K562 (cell line): ENCODE data around the gene PEDS1. TPM values are rescaled to one million over a fixed set of nuclear protein-coding genes. Genes with fewer than 3 reads are reported as not detected.

Experiments used
- BRF2 ChIP-seq: IDR thresholded peaks from 3 replicates; pipeline ENCODE4 v1.6.1; 2011; ENCODE audit warnings: borderline replicate concordance, mild to moderate bottlenecking; ENCODE audit not compliant: insufficient read length, insufficient read depth
- C11orf30 ChIP-seq: fragments of 450-650 bp; IDR thresholded peaks from 2 replicates; pipeline ENCODE4 v1.6.1; 2016; ENCODE audit warnings: low read depth, mild to moderate bottlenecking
- PATZ1 ChIP-seq: fragments of 250-450 bp; sonication (Bioruptor Pico); IDR thresholded peaks from 2 replicates; pipeline ENCODE4 v1.5.0; 2020; ENCODE audit warnings: mild to moderate bottlenecking, borderline replicate concordance
- PKNOX1 ChIP-seq: fragments of 450-650 bp; IDR thresholded peaks from 2 replicates; pipeline ENCODE4 v1.6.1; 2016
- RBFOX2 ChIP-seq: fragments of 200-400 bp; formaldehyde crosslinking; IDR thresholded peaks from 2 replicates; pipeline ENCODE4 v1.6.1; 2017; ENCODE audit warnings: low read depth, mild to moderate bottlenecking, low read length, moderate library complexity
- SETDB1 ChIP-seq: IDR thresholded peaks from one replicate; pipeline ENCODE4 v1.6.1; 2012; ENCODE audit warnings: low read length, control low read depth, inconsistent platforms
- SIN3A ChIP-seq, 2 experiments: fragments of 150-350 bp in 1 of 2; IDR thresholded peaks; 2 replicates each; pipeline ENCODE4 v1.6.1; 2011 to 2016; ENCODE audit warnings: borderline replicate concordance in 2 of 2, low read depth in 2 of 2, low read length in 2 of 2, mild to moderate bottlenecking in 2 of 2, moderate library complexity in 2 of 2; ENCODE audit not compliant: control insufficient read depth in 1 of 2
- TFAP4 ChIP-seq: sonication (generic); formaldehyde crosslinking; IDR thresholded peaks from 2 replicates; pipeline ENCODE4 v1.8.0; 2022; ENCODE audit warnings: missing genetic modification reagents, mild to moderate bottlenecking, moderate library complexity, borderline replicate concordance
- ZNF431 ChIP-seq: sonication (generic); formaldehyde crosslinking; IDR thresholded peaks from 2 replicates; pipeline ENCODE4 v1.8.0; 2022; ENCODE audit warnings: mild to moderate bottlenecking, missing genetic modification reagents
- ZNF695 ChIP-seq: fragments of 450-650 bp; formaldehyde crosslinking; IDR thresholded peaks from 2 replicates; pipeline ENCODE4 v1.4.0; 2020; ENCODE audit warnings: mild to moderate bottlenecking, moderate library complexity
- polyA plus RNA-seq, 8 experiments: library from polyadenylated mRNA; depleted of rRNA in 4 of 8; stranded (reverse) in 5 of 8; unstranded in 3 of 8; fragments of >200 nt; fragmentation: Nextera tagmentation in 2 of 8; fragmentation: Illumina TruSeq in 1 of 8; extraction: Ambion mirVana in 2 of 8; extraction: Trizol in 1 of 8; gene quantifications; 2 replicates each; pipeline versions ENCODE4 v1.2.1 to v1.2.3, GENCODE V29; 2011 to 2014; ENCODE audit warnings: inconsistent platforms in 1 of 8, missing spikeins in 1 of 8
- total RNA-seq, 7 experiments: library from RNA; depleted of rRNA in 6 of 7; stranded (reverse); fragments of >200 nt in 6 of 7; fragmentation: Illumina TruSeq in 2 of 7; extraction: Trizol in 2 of 7; gene quantifications; 2 replicates each; pipeline versions ENCODE4 v1.2.1 to v1.2.3, GENCODE V29; 2011 to 2021; ENCODE audit warnings: low replicate concordance in 1 of 7

The PEDS1 gene
- total and polyA plus RNA-seq, 9 of the 15 experiments (the other 6 are each of a cell fraction or from before 2014, with no cell fraction given) = 2.9 to 38.5 (median 24.2) TPM

- TF ChIP-seq PATZ1 (CRISPR knock-in tag) = no peak
- peak; percentile 69 for TF ChIP-seq RBFOX2
- peak; percentile 57 for TF ChIP-seq TFAP4 (CRISPR knock-in tag)
- 0 out of 4 replicates have a peak, but pooled peaks of 1 of the 2 experiments have one; percentile 9 for TF ChIP-seq SIN3A (IDR thresholded peaks at IDR 0.05; ENCODE audit: borderline replicate concordance in 2 of 2, control insufficient read depth in 1 of 2, low read depth in 2 of 2, low read length in 2 of 2)
- TF ChIP-seq C11orf30 = no peak
- no peak for TF ChIP-seq ZNF695 (CRISPR knock-in tag)
- no peak for TF ChIP-seq PKNOX1
- no peak for TF ChIP-seq BRF2
- 0 out of 2 replicates have a peak, but pooled peaks have one; percentile 31 for TF ChIP-seq ZNF431 (CRISPR knock-in tag)
- TF ChIP-seq SETDB1 = no peak
These were observed 40.4 kb upstream of the PEDS1 start (continued) for GRCh38 chr20:50193836-50194421.
